Gastroesophageal sphincter (tissue), 3 donors: ENCODE data around the gene ATP11A.

Source experiments
- POLR2A ChIP-seq, 2 donors: fragments of 450-650 bp; IDR thresholded peaks; one replicate each; pipeline ENCODE4 v1.6.1; 2017; ENCODE audit warnings: antibody characterized with exemption in 2 of 2, mild to moderate bottlenecking in 2 of 2, moderate library complexity in 1 of 2
- POLR2AphosphoS5 ChIP-seq: sonication (generic); formaldehyde crosslinking; IDR thresholded peaks from one replicate; pipeline ENCODE4 v1.6.1; 2017; ENCODE audit warnings: antibody characterized with exemption
- TF ChIP-seq, protein P1 (sequence below), 4 experiments: fragments of 200-600 bp in 2 of 4; fragments of 450-650 bp in 2 of 4; sonication (generic) in 1 of 4; IDR thresholded peaks; one replicate each; pipeline ENCODE4 v1.5.1; 2017 to 2019; ENCODE audit warnings: antibody characterized with exemption in 4 of 4, mild to moderate bottlenecking in 2 of 4, moderate library complexity in 2 of 4

DNA sequence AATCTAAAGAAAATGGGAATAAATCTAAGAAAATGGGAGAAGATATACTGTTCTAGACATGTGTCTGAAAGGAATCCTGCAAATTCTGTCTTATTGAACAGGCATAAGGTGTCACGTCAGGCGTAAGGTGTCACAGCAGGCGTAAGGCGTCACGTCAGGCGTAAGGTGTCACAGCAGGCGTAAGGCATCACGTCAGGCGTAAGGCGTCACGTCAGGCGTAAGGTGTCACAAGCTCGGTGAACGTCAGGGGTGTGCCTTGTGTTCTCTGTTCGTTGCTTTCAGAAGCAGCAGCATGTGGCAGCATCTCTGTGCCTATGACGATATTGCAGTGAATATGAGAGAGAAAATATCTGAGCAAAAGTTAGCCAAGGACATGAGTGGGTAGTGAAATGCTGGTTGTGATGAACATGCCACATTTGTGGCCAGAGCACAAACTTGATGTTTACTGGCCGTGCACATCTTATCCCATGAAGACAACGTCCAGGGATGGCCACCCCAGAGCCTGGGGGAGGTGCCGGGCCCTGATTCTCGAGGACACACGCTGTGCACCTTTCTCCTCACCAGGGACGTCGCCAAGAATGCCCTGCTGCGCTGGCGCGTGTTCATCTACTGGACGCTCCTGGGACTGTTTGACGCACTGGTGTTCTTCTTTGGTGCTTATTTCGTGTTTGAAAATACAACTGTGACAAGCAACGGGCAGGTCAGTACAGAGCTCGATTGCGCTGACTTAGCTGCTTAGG is 172.2 kb downstream of the ATP11A start:
- TF ChIP-seq POLR2A (IDR thresholded peaks at IDR 0.05) (no peak), POLR2AphosphoS5 (no peak)
- TF ChIP-seq, protein P1, sequence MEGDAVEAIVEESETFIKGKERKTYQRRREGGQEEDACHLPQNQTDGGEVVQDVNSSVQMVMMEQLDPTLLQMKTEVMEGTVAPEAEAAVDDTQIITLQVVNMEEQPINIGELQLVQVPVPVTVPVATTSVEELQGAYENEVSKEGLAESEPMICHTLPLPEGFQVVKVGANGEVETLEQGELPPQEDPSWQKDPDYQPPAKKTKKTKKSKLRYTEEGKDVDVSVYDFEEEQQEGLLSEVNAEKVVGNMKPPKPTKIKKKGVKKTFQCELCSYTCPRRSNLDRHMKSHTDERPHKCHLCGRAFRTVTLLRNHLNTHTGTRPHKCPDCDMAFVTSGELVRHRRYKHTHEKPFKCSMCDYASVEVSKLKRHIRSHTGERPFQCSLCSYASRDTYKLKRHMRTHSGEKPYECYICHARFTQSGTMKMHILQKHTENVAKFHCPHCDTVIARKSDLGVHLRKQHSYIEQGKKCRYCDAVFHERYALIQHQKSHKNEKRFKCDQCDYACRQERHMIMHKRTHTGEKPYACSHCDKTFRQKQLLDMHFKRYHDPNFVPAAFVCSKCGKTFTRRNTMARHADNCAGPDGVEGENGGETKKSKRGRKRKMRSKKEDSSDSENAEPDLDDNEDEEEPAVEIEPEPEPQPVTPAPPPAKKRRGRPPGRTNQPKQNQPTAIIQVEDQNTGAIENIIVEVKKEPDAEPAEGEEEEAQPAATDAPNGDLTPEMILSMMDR (IDR thresholded peaks at IDR 0.05), result no peak
